ENCODE data around the gene FAR2.

FAR2 gene

DNA sequence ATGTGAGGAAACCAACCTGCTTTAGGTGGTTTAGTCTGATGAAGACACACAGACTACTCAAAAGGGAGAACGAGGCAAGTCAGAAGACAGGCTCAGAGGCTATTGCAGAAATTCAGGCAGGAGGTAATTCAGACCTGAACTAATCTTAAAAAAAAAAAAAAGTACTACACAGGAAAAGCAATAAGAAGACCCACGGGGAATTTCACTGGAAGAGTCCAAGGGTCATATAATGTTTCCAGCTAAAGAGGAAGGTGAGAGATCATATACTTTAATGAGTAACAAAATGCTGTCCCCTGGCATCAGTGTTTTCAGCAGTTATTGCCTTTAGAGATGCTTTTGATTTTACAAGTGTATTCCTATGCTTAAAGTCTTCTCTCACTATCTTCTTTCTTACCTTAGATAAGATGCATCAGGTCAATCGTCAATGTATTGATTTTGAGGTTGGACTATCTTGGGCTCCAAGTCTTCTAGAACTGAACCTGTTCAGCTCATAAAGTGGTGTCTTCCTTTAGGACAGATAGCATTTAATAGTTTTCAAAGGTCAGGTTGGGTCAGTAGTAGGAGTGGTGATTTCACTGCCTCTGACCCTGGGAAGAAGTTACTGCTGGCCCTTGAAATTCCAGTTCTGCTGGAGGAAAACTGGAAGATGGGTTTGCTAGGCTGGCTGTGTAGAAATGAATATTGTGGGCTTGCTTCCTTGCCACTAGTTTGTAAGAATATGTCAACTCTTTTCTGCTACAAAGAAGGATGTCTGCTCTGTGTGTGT lies 60.0 kb downstream of the FAR2 start:
- no peak for DNase-seq

DNA sequence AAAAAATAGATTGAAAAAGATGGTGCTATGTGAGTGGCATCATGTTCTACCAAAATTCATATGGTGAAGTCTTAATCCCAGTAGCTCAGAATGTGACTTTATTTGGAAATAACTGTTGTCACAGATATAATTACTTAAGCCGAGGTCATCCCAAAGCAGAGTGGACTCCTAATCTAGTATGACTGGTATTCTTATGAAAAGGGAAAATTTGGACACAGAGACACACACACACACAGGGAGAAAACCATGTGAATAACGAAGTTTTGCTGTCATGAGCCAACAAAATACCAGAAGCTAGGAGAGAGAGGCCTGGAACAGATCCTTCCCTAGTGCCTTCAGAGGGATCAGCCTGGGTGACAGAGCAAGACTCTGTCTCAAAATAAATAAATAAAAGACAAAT lies 62.6 kb downstream of the FAR2 start:
- DNase-seq, result no peak

DNA sequence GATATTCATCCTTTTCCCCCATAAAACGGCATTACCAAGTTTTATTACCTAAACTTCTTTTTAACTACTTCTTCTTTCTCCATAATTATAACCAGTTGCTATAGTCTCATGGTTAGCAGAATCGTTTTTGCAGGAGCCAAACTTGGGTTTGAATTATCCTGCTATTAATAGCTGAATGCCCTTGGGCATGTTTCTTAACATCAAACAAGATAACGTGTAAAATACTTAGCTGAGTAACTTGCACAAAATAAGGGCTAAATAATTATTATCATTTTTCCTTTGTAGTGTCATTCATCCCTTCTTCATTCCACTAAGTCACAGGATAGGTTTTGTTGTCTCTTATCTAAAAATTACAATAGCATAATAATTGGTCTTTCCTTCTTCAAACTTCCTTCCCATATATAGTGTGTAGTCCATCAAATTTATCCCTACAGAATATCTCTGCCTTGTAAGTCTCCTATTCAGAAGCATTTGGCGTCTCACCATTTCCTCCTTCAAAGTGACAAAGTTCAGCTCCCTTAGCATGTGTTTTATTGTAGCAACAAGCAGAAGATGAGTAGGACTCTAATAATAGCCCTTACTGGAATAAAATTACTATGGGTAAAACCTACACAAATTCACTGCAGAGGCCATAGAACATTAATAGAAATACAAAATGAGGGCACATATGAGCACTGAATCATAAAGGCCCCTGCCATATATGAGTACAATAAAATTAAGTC lies 63.8 kb downstream of the FAR2 start:
- no peak for DNase-seq

DNA sequence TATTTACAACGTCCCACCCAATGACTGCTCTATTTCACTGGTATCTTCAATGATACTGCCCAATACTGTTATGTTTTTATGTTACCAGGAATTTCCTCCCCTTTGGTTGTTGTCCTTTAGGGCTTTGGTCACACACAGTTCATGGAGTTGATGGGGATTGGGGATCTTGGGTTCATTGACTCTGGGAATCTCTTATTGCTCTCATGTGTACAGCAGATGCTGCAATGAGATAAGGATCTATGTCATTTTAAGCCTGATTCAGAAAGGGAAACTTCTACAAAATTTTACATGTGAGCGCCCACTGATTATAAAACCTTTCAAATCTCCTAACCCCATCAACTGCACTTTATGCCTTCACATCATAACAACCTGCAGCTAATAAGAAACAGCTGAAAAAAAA lies 67.2 kb downstream of the FAR2 start:
- no peak for DNase-seq

DNA sequence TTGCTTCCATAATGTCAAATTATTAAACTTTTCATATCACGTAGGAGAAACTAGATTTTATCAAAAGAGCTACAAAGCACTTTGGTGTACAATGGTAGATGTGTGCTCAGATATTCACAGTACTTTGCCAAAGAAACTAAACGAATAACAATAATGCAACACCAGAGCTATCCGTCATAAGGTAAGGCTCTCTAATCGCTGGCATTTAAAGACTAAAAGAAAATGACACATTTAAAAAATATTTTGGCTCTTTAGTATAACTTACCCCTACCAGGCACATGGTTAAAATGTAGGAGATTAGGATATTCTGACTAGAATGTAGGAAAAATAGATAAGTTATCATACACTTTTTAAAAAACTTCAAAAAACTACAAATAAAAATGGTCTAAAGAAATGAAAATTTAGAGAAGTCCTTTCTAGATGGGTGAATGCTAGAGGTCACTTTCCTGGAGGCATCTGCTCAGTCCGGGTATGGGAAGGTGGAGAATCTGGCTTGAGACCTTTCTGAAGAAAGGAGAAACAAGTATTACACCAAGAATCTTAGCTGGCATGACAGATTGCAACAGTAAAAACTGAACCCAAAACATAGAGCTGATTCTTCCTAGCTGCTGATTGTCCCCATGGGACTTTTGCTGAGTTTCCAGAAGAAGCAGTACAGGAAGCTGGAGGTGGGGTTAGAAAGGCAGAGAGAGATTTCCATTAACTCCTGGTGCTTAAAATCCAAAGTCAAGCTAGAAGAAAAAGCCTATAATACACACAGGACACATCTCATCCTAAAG lies 67.9 kb downstream of the FAR2 start:
- no peak for DNase-seq

- DNase-seq, result no peak
Observed at GRCh38 chr12:29220632-29221336, 71.7 kb downstream of the FAR2 start.

DNA sequence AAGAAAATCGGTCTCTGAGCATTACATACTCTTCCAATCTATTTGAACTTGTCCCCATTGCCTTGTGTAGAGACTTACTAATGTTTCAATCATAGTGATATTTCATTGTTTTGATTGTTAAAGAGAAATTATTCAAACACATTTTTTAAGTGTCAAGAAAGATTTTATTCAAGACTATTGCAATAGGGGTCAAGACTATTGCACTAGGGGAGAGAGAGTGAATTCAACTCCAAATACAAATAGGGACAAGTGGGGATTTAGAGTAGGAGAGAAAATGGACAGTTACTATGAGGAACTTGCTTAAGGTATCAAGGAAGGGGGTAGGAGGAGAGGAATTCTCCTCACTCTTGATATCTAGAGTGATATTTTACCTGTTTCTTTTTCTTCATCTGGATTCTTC lies 73.1 kb downstream of the FAR2 start:
- no peak for DNase-seq

- no peak for DNase-seq
Observed at GRCh38 chr12:29223426-29223825, 74.3 kb downstream of the FAR2 start.

DNA sequence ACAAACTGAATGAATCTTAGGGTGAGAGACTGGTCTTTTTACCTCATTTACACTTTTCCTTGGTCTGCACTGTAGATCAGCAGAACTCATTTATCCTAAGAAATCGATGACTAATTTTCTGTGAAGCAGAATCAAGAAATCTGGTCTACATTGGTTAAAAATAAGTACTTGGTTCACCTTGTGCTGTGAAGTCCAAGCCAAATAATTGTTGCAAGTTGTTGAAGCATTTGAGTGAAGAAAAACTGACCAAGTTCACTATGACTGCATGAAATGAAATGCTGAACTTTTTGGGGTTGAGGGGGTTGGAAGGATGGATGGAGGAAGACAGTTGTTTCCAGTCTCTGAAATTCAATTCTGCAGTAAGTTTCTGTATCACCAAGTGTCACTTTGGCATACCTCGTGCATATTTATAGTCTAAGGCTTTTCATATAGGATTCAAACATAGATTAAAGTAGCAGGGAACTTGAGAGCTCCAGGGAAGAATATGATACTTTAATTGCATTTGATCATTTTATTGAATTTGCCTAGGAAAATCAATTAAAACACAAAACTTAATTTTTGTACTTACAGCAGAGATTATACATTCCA lies 75.0 kb downstream of the FAR2 start:
- no peak for DNase-seq

DNA sequence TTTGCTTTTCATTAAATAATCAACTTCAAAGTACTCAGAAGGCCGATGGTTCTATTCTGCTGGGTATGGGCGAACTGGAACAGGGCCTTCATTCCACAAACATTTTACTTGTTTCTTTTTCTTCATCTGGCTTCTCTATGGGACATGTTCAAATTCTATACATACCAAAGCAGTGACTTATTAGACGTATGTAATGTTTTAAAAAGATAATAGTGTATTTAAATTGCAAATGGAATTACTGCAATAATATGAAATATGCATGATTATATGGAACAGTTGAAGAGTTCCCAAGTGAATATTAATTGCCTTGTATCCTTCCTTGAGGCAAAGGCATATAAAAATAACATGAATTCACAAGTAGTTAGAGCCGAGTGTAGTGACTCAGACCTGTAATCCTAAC lies 75.5 kb downstream of the FAR2 start:
- no peak for DNase-seq

DNA sequence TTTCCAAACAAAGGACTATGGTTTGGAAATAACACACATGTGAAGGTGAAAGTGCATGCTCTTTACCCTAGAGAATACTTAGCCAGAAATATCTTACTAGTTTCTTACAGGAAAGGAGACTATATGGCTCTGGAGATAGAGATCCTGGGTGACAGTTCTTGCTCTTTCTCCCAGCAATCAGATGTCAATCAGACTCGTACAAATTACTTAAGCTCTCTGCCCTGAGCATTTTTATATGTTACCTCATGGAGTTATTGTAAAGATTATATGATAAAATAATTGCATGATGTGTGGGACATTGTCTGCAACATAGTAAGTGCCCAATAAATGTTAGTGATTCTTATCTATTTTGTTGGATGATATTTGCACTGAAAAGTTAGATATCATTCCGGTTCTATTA lies 76.8 kb downstream of the FAR2 start:
- DNase-seq, result no peak

GRCh38 chr12:29226616-29227015 lies 77.5 kb downstream of the FAR2 start:
- no peak for DNase-seq

GRCh38 chr12:29228474-29229157 lies 79.5 kb downstream of the FAR2 start:
- no peak for DNase-seq

DNA sequence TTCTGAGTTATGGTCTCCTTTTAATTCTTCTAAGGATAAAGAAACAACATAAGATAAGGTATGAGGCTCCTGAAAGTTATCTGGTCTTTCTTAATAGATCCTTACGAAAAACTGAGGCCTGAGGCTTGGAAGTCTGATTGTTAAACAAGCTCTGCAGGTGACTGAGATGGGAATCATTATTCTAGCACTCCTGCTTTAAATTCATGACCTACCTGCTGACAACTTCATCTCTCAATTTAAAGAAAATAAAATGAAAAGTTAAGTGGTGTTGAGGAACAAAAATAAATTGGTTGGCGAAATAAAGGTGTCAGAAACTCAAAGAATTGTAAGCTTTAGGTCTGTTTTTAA lies 80.1 kb downstream of the FAR2 start:
- no peak for DNase-seq

GRCh38 chr12:29229937-29230336 lies 80.9 kb downstream of the FAR2 start:
- DNase-seq, result no peak

DNA sequence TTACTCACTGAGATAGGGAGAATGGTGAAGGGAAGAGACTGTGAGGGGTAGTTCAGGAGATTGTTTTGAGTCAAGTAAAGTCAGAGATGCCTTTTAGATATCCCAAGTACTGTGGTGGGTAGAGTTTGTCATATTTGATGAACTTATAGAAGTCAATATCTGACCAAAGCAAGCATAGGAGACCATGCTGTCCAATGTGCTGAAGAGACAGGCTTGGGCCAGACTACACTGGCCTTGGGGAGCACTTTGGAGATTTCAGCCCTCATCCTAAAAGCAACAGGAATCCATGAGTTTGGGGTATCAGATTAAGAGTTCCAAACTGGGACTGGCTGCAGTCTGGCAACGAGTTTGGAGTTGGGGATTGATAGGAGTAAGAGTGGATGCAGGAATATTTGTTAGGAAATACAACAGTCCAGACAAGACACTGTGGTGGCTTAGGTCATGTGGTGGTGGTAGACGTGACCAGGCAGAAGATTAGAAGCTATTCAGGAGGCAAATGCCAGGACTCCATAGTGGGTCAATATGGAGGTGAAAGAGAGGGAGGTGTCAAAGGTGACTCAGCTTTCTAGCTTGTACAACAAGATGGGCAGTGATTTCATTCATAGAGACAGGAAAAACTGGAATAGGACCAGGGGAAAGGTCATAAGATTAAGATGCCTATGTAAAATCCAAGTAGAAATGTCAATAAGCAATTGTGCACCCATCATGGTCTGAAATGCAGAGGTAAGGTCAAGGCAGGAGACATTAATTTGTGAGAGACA lies 81.9 kb downstream of the FAR2 start:
- DNase-seq, result no peak

GRCh38 chr12:29232086-29232485 lies 83.0 kb downstream of the FAR2 start:
- no peak for DNase-seq

GRCh38 chr12:29234552-29234951 lies 85.5 kb downstream of the FAR2 start:
- DNase-seq, result no peak

DNA sequence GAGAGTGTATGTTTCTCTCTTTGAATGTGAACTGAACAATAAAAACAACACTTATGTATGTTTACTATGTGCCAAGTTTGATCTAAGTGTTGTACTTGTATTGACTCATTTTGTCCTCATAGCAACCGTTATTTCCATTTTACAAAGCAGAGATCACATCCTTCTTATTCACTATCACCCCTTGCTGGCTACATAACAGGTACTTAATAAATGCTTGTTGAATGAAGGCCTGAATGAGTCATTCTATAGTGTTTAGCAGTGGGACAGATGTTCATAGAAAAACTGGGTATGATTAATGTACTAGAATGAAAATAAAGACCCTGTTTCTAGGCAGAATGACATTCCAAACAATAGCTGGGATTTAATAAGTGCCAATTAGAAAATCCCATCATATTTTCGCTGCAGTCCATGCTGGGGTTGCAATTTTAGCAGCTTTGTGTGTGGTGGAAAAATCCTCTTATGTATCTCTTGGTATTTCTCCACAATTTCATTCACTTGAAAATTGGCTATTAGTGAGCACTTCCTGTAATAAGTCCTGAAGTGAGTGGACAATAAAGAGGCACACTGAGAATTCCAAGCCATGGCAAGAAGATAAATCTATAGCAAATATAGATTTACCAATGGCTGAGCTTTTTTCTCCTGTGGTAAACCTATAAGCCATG lies 86.0 kb downstream of the FAR2 start:
- DNase-seq, result no peak

- no peak for DNase-seq
Observed at GRCh38 chr12:29238822-29239291, 89.8 kb downstream of the FAR2 start.

GRCh38 chr12:29239336-29239735 lies 90.3 kb downstream of the FAR2 start:
- DNase-seq, result no peak

Measured in SIG-M5 (cell line).